Left renal cortex interstitium (tissue), 4 donors: ENCODE data around the gene ITPKB. TPM values are rescaled to one million over a fixed set of nuclear protein-coding genes. Genes with fewer than 3 reads are reported as not detected.

Experiments used
- DNase-seq, 4 donors: peaks; one replicate each; pipeline ENCODE4 v3.0.0-alpha.2; 2013; ENCODE audit warnings: low read depth in 4 of 4, low spot score in 2 of 4, missing footprints in 1 of 4
- polyA plus RNA-seq, 4 donors: library from polyadenylated mRNA; unstranded; fragments of 120-200 nt; gene quantifications; one replicate each; pipeline ENCODE4 v1.2.1, GENCODE V29; 2013; ENCODE audit not compliant: insufficient read length in 4 of 4

The ITPKB gene
- polyA plus RNA-seq, 4 donors, result 22.4 to 28.6 (median 25.4) TPM

DNA sequence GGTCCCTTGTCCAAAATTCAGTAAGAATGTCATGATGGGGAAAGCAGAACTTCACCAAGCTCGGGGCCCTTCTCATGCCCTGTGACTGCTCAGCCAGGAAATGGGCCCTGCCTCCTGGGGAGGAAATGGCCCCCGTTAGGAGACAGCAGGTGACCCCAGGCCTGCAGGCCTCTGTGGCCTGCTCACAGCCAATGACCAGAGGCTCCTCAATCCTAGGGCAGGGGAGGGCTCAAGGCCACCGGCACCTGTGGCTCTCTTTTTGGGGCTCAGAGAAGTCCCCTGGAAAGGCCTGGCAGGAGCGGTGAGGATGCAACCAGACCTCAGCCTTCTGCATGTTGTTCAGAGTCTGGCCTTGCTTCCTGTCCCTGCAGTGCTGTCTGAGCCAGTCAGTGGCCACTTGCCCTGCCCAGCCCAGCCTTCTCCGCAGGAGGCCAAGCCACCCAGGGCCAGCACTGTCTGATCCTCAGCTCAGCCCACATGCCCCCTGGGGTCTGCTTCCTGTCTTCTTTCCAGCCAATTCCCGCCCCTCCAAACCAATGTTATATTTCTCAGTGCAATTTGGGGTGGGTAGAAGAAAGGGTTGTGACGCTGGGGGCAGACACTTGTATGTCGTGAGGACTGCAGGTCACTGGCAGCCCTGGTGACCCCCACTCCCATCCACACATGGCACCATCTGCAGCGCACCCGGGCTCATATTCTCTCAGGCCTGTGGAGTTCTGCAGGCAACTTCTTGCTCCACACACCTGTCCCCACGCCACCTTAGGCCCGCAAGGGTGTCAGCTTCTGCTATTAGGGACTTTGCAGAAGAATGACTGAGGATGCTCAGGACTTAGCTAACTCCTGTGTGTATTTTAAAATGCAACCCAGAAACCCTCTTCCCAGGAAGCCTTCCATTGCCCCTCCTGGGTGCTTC, 83.6 kb downstream of the ITPKB start:
- DNase-seq, result no peak

DNA sequence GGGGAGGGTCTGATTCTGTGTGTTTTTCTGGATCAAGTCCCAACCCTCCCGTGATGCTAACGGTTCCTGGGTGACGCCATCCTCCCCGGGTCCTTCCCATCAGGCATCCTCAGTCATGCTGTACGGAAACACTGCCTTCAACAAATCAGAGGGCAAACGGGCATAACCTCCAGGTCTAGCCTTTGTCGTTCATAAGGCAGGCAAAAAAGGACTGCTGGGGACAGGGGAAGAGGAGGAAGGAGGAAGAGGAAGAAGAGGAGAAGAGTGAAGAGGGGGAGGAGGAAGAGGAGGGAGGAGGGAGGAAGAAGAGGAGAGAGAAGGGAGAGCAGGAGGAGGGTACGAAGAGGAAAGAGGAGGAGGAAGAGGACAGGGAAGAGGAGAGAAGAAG, 84.4 kb downstream of the ITPKB start:
- DNase-seq, result no peak

DNA sequence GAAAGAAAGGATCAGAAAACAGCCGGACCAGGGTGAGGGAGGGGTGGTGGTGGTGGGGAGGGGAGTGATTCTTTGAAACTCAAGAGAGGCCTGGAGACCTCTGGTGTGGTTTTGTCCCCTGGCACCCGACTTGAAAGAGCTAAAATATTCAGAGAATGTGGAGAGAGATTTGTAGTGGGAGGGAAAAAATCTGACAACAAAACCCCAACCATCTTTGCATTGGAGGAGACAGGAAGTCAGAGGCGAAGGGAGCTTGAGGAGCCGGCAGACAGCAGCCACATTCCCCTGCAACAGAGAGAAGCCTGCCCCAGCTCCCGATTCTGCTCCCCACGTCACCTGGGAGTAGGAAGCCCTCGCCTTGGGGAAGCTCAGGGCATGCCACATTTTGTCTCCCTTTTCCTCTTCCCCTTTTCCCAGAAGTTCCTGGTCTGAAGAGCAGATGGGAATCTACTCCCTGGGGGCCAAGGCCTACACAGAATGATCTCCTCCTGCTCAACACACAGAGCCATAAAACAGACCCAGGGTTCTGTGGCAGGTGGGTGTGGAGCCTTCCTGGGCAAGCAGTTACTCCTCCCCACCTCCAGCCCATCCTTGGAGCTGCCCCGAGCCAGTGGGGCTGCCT, 84.9 kb downstream of the ITPKB start:
- no peak for DNase-seq

DNA sequence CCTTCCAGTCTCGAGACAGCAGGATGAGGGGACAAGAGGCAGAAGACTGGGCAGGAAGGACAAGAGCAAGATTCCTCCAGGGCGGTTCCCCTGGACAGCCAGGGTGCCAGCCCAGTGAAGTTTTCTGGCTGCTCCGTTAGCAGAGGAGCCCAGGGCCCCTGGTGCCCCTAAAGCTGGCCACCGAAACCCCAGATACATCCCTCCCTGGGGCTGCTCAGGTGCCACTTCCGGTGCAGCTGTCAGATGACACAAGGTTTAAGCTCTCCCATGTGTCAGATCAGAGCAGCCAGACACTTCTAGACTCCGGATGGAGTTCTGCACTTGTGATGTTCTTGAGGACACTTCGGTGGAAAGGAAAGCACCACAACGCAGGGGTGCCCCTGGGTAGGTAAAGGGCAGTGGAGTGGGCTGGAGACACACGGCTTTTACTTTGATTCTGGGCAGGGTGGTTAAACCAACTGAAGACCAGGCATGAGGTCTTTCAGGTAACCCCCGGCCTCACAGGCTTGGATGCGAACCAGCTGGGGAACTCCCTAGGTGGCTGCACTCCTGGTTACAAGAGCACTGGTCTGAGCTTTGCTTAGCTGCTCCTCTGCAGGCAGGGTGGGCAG, 85.7 kb downstream of the ITPKB start:
- no peak for DNase-seq

DNA sequence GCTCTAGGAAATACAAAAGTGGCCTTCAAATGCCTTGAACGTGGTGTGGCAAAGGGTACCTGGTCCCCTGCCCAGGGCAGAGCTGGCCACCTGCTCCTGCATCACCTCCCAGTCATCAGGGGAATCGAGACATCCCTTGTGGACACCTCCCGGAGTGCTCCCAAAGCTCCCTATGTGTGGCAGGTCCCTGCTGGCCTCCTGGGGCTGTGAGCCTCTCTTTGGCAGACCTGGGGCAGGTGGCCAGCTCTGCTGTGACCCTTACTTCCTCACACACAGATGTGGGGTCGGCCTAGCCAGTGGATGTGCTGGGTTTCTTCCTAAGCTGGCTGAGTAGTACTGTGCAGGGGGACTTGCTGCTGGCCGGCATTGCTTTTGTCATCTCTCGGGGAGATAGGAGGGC, 86.5 kb downstream of the ITPKB start:
- DNase-seq, result no peak

DNA sequence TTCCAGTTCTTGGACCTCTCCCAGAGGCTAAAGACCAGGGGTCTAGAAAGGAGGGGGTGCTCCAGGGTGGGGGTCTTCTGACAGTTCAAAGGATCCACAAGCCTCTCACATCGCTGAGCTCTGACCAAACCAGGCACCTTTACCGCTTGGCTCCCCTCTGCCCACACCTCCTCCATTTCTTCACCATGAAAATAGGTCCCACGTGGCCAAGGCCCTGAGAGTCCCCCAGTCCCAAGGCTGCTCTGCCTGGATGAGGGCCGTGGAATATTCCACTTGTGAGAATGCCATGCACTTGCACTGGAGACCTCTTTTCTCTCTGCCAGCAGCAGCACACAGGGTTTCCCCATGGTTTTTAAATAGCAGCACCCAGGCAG, 87.4 kb downstream of the ITPKB start:
- no peak for DNase-seq

DNA sequence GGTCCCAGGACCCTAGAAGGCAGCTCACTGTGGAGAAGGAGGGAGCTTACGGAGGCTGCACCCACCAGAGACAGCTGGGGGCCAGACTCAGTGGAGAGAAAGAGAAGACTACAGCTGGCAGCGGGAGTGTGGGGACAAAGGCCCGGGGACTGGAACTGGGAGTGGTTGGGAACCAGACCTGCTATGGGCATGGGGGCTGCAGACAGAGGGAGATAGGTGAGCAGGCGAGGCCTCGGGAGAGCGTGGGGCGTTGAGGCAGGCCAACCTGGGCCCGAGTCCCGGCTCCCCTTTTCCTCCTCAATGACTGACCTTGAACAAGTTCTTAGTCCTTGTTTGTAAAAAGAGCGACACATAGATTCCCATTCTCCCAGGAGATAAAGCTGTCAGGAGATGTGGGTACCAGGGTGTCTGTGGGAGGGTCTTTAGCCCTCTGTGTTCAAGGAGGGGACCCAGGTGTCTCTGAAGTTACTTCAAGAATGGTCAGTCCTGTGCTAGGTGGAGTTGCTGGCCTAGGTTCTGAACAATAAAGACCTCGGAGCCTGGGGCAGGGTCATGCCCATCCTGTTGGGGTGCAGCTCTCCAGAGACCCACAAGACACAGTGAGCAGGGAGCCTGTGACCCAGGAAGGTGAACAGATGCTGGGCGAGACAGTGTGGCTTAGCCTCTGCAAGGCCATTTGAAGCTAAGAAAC, 87.9 kb downstream of the ITPKB start:
- DNase-seq, result no peak

DNA sequence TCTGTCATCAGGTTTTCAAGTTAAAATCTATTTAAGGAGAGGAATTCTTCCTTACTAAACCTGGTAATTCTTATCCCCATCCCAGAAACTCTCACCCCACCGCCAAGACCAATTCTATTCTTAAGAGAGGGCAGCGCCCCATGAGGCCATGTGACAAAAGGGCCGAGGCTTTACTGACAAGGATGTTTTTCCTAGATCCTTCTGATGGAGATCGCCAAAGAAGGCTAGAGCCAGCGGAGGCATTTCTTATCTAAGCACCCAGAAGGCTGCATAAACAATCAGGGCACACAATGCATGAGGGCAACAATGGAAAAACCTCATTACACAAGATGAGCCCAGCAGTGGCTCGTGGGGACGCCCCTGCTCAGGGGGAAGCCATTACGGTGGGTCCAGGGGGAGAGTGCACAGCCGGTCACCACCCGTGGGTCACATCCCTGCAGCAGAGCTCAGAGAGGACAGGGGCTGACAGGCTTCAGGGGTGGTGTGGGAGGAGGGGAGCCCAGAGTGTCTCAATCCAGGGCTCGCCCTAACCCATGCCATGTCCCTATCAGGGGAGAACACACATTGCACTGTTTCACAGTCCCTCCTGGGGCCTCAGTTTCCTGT, 88.7 kb downstream of the ITPKB start:
- no peak for DNase-seq

DNA sequence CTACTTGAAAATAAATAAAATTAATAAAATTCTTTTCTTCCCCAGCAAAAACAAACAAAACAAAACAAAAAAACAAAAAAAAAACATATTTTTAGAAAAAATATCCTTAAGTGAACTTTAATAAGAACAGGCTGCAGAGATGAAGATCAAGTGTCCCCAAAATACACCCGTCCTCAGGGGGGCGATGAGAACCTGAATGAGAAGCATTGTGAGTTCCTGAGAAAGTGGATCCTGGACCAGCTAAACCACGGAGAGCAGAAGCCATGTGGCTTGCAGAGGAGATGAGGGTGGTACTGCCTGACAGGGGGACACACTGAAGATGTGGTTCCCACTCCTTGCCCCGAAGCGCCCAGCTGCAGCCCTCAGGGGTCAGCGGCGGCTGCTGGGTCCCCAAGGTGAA, 89.3 kb downstream of the ITPKB start:
- DNase-seq, result no peak

DNA sequence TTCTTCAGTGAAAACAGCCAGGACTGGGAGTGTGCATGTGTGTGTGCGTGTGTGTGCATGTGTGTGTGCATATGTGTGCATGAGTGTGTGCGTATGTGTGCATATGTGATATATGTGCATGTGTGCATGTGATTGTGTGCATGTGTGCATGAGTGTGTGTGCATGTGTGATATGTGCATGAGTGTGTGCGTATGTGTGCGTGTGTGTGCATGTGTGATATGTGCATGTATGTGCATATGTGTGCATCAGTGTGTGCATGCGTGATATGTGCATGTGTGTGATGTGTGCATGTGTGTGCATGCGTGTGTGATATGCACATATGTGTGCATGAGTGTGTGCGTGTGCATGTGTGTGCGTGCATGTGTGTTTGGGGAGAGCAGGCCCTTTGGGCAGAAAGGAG, 89.8 kb downstream of the ITPKB start:
- no peak for DNase-seq

DNA sequence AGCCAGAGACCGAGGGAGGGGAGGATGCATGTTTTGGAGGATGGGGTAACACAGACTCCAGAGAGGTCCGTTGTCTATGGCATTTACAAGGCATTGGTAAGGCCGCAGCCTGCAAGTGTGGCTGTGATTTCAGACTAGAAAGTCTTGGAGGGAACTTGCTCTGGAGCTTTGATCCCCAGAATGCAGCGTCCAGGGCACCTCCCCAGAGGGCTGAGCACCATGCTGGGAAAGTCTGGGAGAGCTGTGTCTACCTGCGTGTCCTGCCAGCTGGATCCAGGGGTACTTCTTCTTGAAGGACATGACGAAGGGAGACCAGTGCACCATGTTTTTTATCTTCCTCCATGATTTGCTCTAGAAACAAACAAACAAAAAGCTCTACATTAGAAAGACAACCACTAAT, 90.7 kb downstream of the ITPKB start:
- DNase-seq, result no peak

DNA sequence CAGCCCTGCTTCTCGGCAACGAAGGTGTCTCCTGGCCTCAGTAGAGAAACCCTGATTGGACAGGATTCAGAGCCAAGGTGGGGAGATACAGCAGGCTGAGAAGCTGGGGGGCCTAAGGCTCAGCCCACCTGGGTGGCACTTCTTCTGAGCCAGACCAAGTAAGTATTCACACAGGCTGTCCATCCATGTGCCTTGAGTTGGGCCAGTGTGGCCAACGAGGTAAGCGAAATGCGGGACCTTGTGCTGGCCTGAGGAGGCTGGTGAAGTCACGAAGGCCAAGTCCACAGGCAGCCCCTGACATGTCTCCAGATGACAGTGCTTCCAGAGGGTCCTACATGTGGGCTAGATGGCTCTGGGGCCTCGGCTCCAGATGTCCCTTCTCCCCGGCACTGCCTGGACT, 91.4 kb downstream of the ITPKB start:
- DNase-seq, result no peak

DNA sequence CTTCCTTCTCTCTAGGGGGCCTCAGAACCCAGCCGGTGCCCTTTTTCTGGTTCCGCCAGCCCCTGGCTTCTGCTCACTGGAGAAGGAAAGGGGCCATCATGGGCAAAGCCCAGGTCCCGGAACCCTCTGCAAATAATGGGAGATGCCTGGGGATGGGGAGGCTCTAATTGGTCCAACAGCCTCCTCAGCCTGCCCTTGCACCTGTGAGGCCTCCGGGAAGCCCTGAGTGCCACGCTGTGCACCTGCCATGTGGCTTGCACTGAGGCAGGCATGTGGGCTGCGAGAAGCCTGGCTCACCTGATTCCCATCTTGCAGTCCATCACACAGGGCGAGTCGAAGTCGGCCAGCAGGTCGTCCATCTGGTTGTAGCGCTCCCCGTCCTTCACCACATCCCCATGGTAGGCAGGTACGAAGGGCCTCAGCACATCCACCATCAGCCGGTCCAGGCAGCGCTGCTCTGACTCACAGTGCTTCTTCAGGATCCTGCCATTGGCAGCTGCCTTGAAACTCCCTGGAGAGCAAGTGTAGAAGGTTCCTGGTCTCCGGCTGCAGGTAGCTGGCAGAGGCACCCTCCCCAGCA, 92.1 kb downstream of the ITPKB start:
- DNase-seq, result no peak

DNA sequence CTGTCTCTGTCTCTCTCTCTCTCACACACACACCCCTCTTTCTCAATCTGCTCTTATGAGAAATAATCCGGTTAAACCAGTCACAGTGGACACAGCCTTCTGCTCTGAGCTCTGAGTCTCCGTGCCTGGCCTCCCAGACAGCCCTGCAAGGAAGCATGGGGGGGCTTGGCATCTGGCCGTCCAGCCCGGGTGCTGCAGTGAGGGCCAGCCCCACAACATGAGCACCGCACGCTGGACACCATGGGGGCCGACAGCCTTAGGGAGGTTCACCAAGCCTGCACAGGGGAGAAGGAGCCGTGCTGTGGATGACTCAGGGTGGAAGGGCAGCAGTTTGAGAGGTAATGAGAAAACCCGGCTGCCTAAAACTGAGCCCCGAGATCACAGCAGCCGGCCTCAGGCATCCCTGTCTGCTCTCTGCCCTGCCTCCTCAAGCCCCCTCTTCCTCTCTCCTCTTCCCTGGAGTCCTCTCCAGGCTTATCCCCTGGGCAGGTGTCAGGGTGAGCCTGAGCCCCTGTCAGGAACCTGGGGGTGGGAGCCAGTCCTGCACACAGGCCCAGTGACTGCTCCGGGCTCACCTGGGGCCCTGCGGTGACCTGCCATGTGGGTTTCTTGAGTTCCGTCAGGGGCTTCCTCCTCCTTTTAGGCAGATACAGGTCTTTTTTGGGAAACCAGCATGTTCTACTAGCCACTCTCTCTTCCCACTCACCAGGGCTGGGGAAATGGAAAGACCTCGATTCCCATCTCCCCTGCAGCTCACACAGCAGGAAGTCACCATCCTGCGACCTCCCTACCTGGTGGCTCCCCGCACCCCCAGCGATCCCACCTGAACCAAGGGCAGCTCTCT, 92.8 kb downstream of the ITPKB start:
- DNase-seq, result no peak

DNA sequence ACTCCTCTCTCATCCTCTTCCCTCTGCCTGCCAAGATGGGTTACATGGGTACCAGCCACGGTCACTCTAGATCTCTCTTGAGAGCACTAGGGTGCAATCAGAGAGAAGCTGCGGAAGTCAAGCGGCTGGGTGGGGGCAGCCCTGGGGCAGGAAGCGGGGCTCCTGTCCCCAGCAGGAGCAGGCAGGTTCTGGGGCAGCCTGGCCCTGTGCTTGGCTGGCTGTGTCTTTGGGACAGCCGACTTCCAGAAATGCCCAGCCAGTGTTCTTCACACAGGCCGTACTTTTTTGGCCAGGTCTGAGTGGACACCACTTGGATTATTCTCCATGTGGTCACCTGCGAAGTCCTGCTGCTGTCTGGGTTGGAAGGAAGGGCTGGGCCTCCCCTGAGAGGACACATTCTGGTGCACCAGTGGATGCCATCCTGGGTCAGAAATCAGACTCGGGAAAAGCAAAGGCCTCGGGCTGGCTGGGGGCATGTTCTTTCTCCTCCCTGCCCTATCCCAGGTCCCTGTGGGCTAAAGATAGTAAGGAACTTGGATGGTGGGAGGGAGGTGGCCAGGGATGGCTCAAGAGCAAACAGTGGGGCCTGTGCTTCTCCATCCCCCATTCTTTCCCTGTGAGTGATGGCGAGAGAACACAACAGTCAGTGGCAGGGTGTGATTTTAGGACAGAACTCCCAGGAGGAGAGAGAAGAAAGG, 93.7 kb downstream of the ITPKB start:
- DNase-seq, result no peak

DNA sequence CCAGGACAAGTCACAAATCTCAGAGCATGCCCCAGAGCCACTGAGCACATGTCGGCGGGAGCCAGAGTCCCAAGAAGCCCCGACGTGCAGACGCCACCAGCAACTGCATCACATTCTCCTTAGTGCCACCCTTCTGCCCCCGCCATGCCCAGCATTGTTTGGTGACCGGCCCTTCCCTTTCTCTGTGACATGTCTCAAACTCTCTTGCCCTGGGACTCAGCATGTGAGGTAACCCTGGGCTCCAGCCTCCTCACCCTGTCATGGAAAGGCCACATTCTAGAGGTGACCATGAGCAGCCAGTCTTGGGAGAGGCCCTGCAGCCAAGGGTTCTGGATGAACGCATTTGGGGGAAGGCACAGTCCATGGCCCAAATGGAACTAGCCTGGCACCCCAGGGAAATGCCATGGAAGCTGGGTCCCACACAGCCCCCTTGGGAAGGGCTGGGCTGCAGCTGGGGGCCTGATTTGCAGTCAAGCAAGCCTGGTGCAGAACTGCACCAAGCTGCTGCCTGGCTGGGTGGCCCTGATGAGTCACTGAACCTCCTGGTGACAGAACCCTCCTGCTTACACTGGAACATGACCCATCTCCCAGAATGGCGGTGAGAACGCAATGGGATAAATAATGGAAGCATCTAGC, 94.4 kb downstream of the ITPKB start:
- DNase-seq, result no peak

DNA sequence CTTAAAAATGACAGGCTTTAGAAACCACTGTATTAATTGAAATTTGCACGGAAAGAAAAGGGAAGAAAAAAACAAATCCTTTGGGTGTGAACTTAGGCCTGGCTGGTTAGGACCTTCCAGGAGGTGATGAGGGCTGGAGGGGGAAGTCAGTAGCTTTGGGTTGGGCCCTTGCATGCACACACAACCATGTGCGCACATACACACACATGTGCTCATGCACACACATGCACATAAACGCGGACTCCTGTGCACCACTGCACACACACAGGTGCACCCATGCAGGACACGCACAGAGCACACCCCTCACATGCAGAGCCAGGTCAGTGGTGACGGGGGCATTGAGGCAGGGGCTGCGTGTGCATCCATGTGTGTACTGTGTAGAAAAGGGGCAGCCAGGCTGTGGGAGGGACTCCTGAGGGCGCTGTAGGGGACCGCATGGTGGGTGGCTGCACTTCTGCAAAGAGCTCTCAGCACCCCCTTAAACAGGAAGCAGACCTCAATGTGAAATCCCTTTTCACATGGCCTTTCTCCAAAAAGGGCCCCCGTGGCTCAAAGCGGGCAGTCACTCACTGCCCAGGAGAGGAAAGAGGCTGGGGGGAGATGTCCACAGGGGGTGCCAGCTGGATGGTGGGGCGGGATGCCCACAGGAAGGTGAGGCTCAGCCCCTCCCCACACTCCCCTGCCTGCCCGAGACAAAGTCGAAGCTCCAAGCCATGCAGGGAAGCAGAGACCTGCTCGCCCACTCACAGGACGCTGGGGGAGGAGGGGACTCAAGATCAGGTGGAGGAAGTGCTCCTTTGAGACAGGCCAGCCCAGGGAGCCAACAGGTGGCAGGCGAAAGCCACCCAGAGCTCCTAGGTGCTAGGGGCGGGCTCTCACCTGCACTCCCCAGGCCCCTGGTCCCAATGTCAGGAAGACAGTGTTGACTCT, 95.2 kb downstream of the ITPKB start:
- no peak for DNase-seq
